ENCODE results near the gene RAB4A.

Gene RAB4A

DNA sequence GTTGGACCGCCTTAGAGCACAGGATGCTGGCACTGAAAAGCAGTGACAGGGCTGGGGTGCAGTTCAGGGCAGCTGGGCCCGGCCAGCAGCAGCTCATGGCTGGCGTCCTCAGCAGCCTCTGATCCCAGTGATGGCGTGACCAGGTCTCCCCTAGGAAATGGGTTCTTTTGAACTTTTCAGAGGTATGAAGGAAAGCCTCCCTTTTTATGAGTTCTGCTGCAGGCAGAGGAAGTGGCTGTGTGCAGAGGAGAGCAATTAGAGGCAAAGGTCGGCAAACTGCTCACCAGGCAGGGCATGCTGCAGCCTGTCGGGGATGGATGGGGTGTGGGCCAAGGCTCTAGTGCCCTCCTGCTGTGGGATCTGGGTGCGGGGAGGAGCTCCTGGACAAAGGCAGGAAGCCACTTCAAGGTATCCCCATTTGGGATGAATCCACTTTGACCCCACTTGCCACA, 45.6 kb upstream of the RAB4A start:
- Histone ChIP-seq H3K27me3 (ENCODE audit: insufficient read depth, low read length) (no peaks in the 10 kb centered on the region), H4K91ac (ENCODE audit: low read depth, low read length) (peak overlapping the region; percentile 65), H2AFZ (ENCODE audit: insufficient read depth, low read length, poor library complexity) (no peak overlapping the region), H2BK5ac (ENCODE audit: low read depth, low read length, poor library complexity) (peak overlapping the region; percentile 23), H3K36me3 (ENCODE audit: control insufficient read depth in 1 of 2, insufficient read depth in 2 of 2, low read length in 2 of 2) (no peaks in the 10 kb centered on the region), H3K79me2 (ENCODE audit: control insufficient read depth, insufficient read depth, low read length, poor library complexity) (peaks cover 7% of the 10 kb centered on the region), H4K8ac (ENCODE audit: low read depth, low read length) (peak overlapping the region; percentile 12), H2BK120ac (ENCODE audit: insufficient read depth, low read length, poor library complexity) (peak overlapping the region; percentile 65), H4K12ac (ENCODE audit: low read depth, low read length) (no peak overlapping the region), H3K4ac (ENCODE audit: low read depth, low read length) (no peak overlapping the region), H3K79me1 (ENCODE audit: low read length) (peaks cover 37% of the 10 kb centered on the region), H3K4me3 (ENCODE audit: low read depth, low read length) (peak overlapping the region; percentile 11), H3K4me1 (ENCODE audit: control insufficient read depth in 1 of 2, insufficient read depth in 2 of 2, low read length in 2 of 2) (peaks cover 23 to 40% of the 10 kb centered on the region in 2 experiments), H3K27ac (ENCODE audit: low read depth, low read length) (peak overlapping the region; percentile 38), H3K18ac (ENCODE audit: low read length) (peak overlapping the region; percentile 3), H3K23ac (ENCODE audit: low read length) (no peak overlapping the region), H2BK12ac (ENCODE audit: low read length) (peak overlapping the region; percentile 21), H3K9ac (ENCODE audit: low read length) (no peak overlapping the region), H2AK5ac (ENCODE audit: low read length) (peak overlapping the region; percentile 6), H3K9me3 (ENCODE audit: insufficient read depth, low read depth, low read length) (no peaks in the 10 kb centered on the region), H3K14ac (ENCODE audit: low read length) (peak overlapping the region; percentile 50), H3K4me2 (ENCODE audit: low read length) (peak overlapping the region; percentile 8)
- WGBS (ENCODE audit: extremely low coverage, insufficient coverage, insufficient read length), result no CpG with 5 or more reads among the region's 7 CpGs
- peak in 1 of 2 donors; percentile 30 for DNase-seq

- Histone ChIP-seq H2BK120ac (ENCODE audit: insufficient read depth, low read length, poor library complexity) (peak overlapping the region; percentile 60), H3K18ac (ENCODE audit: low read length) (no peak overlapping the region), H3K4me1 (ENCODE audit: control insufficient read depth in 1 of 2, insufficient read depth in 2 of 2, low read length in 2 of 2) (peaks cover 23 to 46% of the 10 kb centered on the region in 2 experiments), H2AFZ (ENCODE audit: insufficient read depth, low read length, poor library complexity) (no peak overlapping the region), H3K14ac (ENCODE audit: low read length) (peak overlapping the region; percentile 64), H4K12ac (ENCODE audit: low read depth, low read length) (no peak overlapping the region), H4K8ac (ENCODE audit: low read depth, low read length) (no peak overlapping the region), H3K36me3 (ENCODE audit: control insufficient read depth in 1 of 2, insufficient read depth in 2 of 2, low read length in 2 of 2) (no peaks in the 10 kb centered on the region), H2AK5ac (ENCODE audit: low read length) (peak overlapping the region; percentile 71), H3K9ac (ENCODE audit: low read length) (no peak overlapping the region), H3K79me2 (ENCODE audit: control insufficient read depth, insufficient read depth, low read length, poor library complexity) (peaks cover 7% of the 10 kb centered on the region), H3K9me3 (ENCODE audit: insufficient read depth, low read depth, low read length) (no peaks in the 10 kb centered on the region), H4K91ac (ENCODE audit: low read depth, low read length) (peak overlapping the region; percentile 84), H3K4ac (ENCODE audit: low read depth, low read length) (peak overlapping the region; percentile 1), H3K4me3 (ENCODE audit: low read depth, low read length) (no peak overlapping the region), H3K79me1 (ENCODE audit: low read length) (peaks cover 44% of the 10 kb centered on the region), H3K27me3 (ENCODE audit: insufficient read depth, low read length) (no peaks in the 10 kb centered on the region), H3K27ac (ENCODE audit: low read depth, low read length) (no peak overlapping the region), H2BK5ac (ENCODE audit: low read depth, low read length, poor library complexity) (peak overlapping the region; percentile 11), H2BK12ac (ENCODE audit: low read length) (peak overlapping the region; percentile 71), H3K23ac (ENCODE audit: low read length) (no peak overlapping the region), H3K4me2 (ENCODE audit: low read length) (no peak overlapping the region)
- no peak for DNase-seq
- no CpG with 5 or more reads among the region's 4 CpGs for WGBS (ENCODE audit: extremely low coverage, insufficient coverage, insufficient read length)
These were observed 44.1 kb upstream of the RAB4A start for GRCh38 chr1:229226796-229227195.

DNA sequence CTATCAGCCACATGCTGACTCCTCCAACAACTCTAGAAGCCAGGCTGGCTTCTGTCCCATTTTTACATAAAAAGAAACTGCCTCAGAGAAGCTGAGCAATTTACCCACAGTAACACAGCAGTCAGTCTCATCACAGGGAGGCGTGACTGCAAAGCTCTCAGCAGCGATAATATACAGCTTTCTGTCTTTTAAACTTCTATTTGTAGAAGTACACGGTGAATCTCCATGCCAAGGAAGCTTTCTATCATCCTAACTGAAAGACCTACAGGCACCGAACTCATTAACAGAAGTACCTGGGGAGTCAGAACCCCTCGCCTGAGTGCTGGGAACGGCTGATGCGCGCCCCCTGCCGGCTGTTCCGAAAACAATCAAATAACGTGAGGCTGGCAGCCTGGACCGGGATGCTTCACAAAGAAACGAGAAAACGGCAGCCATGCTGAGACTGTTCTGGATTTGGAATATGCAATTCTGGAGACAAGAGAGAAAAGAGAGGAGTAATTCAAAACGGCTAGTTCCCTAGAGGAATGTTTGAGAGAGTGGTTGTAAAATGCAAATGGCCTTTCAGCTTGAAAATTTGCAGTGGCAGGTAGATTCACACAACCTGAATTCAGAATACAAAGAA, 43.5 kb upstream of the RAB4A start:
- H3K9me3 ChIP-seq (ENCODE audit: insufficient read depth, low read depth, low read length), result no peaks in the 10 kb centered on the region
- H3K23ac ChIP-seq (ENCODE audit: low read length), result no peak overlapping the region
- H4K12ac ChIP-seq (ENCODE audit: low read depth, low read length), result no peak overlapping the region
- peak overlapping the region; percentile 84 for H4K91ac ChIP-seq (ENCODE audit: low read depth, low read length)
- H3K9ac ChIP-seq (ENCODE audit: low read length), result no peak overlapping the region
- no peak overlapping the region for H3K4me3 ChIP-seq (ENCODE audit: low read depth, low read length)
- H3K36me3 ChIP-seq (ENCODE audit: control insufficient read depth in 1 of 2, insufficient read depth in 2 of 2, low read length in 2 of 2), result no peaks in the 10 kb centered on the region
- H4K8ac ChIP-seq (ENCODE audit: low read depth, low read length), result no peak overlapping the region
- H3K27ac ChIP-seq (ENCODE audit: low read depth, low read length), result no peak overlapping the region
- no CpG with 5 or more reads among the region's 15 CpGs for WGBS (ENCODE audit: extremely low coverage, insufficient coverage, insufficient read length)
- no peak overlapping the region for H3K18ac ChIP-seq (ENCODE audit: low read length)
- peaks cover 8% of the 10 kb centered on the region for H3K79me2 ChIP-seq (ENCODE audit: control insufficient read depth, insufficient read depth, low read length, poor library complexity)
- H2BK5ac ChIP-seq (ENCODE audit: low read depth, low read length, poor library complexity), result peak overlapping the region; percentile 11
- peak overlapping the region; percentile 64 for H3K14ac ChIP-seq (ENCODE audit: low read length)
- H3K4me1 ChIP-seq (ENCODE audit: control insufficient read depth in 1 of 2, insufficient read depth in 2 of 2, low read length in 2 of 2), result peaks cover 27 to 52% of the 10 kb centered on the region in 2 experiments
- peaks cover 50% of the 10 kb centered on the region for H3K79me1 ChIP-seq (ENCODE audit: low read length)
- no peaks in the 10 kb centered on the region for H3K27me3 ChIP-seq (ENCODE audit: insufficient read depth, low read length)
- peak overlapping the region; percentile 71 for H2BK12ac ChIP-seq (ENCODE audit: low read length)
- no peak overlapping the region for H3K4me2 ChIP-seq (ENCODE audit: low read length)
- H2AK5ac ChIP-seq (ENCODE audit: low read length), result no peak overlapping the region
- DNase-seq, result peak; percentile 87 to 93
- H3K4ac ChIP-seq (ENCODE audit: low read depth, low read length), result no peak overlapping the region
- no peak overlapping the region for H2AFZ ChIP-seq (ENCODE audit: insufficient read depth, low read length, poor library complexity)
- peak overlapping the region; percentile 60 for H2BK120ac ChIP-seq (ENCODE audit: insufficient read depth, low read length, poor library complexity)

DNA sequence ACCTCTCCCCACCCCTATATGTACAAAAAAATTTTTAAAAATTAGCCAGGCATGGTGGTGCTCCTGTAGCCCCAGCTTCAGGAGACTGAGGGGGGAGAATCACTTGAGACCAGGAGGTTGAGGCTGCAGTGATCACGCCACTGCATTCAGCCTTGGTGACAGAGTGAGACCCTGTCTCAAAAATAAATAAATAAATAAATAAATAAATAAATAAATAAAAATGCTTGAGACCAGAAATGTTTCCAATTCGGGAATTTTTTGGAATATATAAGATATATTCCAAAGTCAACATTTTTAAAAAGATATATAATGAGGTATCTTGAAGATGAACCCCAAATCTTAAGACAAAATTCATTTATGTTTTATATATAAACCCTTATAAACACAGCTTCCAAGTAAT, 42.4 kb upstream of the RAB4A start:
- Histone ChIP-seq H2AFZ (ENCODE audit: insufficient read depth, low read length, poor library complexity) (no peak overlapping the region), H2BK5ac (ENCODE audit: low read depth, low read length, poor library complexity) (peak overlapping the region; percentile 66), H4K8ac (ENCODE audit: low read depth, low read length) (no peak overlapping the region), H3K9ac (ENCODE audit: low read length) (no peak overlapping the region), H3K18ac (ENCODE audit: low read length) (no peak overlapping the region), H3K23ac (ENCODE audit: low read length) (no peak overlapping the region), H3K9me3 (ENCODE audit: insufficient read depth, low read depth, low read length) (no peaks in the 10 kb centered on the region), H3K4ac (ENCODE audit: low read depth, low read length) (no peak overlapping the region), H3K27me3 (ENCODE audit: insufficient read depth, low read length) (no peaks in the 10 kb centered on the region), H3K4me2 (ENCODE audit: low read length) (no peak overlapping the region), H3K79me2 (ENCODE audit: control insufficient read depth, insufficient read depth, low read length, poor library complexity) (peaks cover 8% of the 10 kb centered on the region), H3K79me1 (ENCODE audit: low read length) (peaks cover 54% of the 10 kb centered on the region), H3K36me3 (ENCODE audit: control insufficient read depth in 1 of 2, insufficient read depth in 2 of 2, low read length in 2 of 2) (no peaks in the 10 kb centered on the region), H3K4me3 (ENCODE audit: low read depth, low read length) (no peak overlapping the region), H4K12ac (ENCODE audit: low read depth, low read length) (no peak overlapping the region), H3K4me1 (ENCODE audit: control insufficient read depth in 1 of 2, insufficient read depth in 2 of 2, low read length in 2 of 2) (peaks cover 27 to 54% of the 10 kb centered on the region in 2 experiments), H2BK120ac (ENCODE audit: insufficient read depth, low read length, poor library complexity) (peak overlapping the region; percentile 65), H2BK12ac (ENCODE audit: low read length) (peak overlapping the region; percentile 72), H4K91ac (ENCODE audit: low read depth, low read length) (peak overlapping the region; percentile 53), H3K14ac (ENCODE audit: low read length) (no peak overlapping the region), H2AK5ac (ENCODE audit: low read length) (no peak overlapping the region), H3K27ac (ENCODE audit: low read depth, low read length) (peak overlapping the region; percentile 85)
- no CpG with 5 or more reads among the region's 2 CpGs for WGBS (ENCODE audit: extremely low coverage, insufficient coverage, insufficient read length)
- DNase-seq, result no peak

All from trophoblast cell (in vitro differentiated cells and primary cell).